Progenitor cell of endocrine pancreas (in vitro differentiated cells): ENCODE results near the gene SIM2. TPM values are rescaled to one million over a fixed set of nuclear protein-coding genes. Genes with fewer than 3 reads are reported as not detected.
A peak's percentile ranks its signal among the peaks of the same experiment; 100 is the strongest.

Experiments
- DNase-seq: peaks from one replicate; pipeline ENCODE4 v3.0.0; 2021; ENCODE audit warnings: low spot score; ENCODE audit not compliant: unreplicated experiment
- H3K27ac Mint-ChIP-seq: 2 replicates; pipeline ENCODE4 v1.8.0; 2021; ENCODE audit warnings: mild to moderate bottlenecking, moderate library complexity, mixed read lengths
- H3K27me3 Mint-ChIP-seq: 2 replicates; pipeline ENCODE4 v1.8.0; 2021; ENCODE audit warnings: mixed read lengths
- H3K36me3 Mint-ChIP-seq: 2 replicates; pipeline ENCODE4 v1.8.0; 2022; ENCODE audit warnings: mixed read lengths; ENCODE audit not compliant: insufficient read depth
- H3K4me1 Mint-ChIP-seq: 2 replicates; pipeline ENCODE4 v1.8.0; 2021; ENCODE audit warnings: low read depth, mixed read lengths
- H3K4me3 Mint-ChIP-seq: 2 replicates; pipeline ENCODE4 v1.8.0; 2021; ENCODE audit warnings: low read depth, mild to moderate bottlenecking, moderate library complexity, mixed read lengths
- H3K9me3 Mint-ChIP-seq: 2 replicates; pipeline ENCODE4 v1.8.0; 2021; ENCODE audit warnings: low read depth, mixed read lengths
- total RNA-seq: library from RNA; stranded (reverse); gene quantifications from 2 replicates; pipeline ENCODE4 v1.2.1, GENCODE V29; 2021
- TF ChIP-seq, protein P1 (sequence below): fragments of 200-600 bp; sonication (generic); IDR thresholded peaks from one replicate; pipeline ENCODE4 v1.5.0; 2021; ENCODE audit warnings: antibody characterized with exemption, mild to moderate bottlenecking; ENCODE audit not compliant: unreplicated experiment

The SIM2 gene
- total RNA-seq, 1 donor from 2014 or later: 0.38 TPM

DNA sequence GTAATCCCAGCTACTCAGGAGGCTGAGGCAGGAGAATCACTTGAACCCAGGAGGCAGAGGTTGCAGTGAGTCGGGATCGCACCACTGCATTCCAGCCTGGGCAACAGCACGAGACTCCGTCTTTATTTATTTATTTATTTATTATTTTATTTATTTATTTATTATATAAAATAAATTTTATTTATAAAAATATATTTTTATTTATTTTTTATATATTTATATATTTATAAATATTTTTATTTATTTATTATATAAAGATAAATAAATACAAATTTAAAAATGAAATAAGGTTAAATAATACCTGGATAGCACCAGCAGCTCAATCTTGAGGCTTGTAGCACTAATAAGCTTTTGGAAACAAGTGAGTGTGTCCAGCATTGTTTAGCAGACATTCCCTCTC lies 40.9 kb upstream of the SIM2 start:
- Mint-ChIP-seq H3K27me3 (no peaks in the 10 kb centered on the region), H3K9me3 (peaks cover 2% of the 10 kb centered on the region), H3K36me3 (no peaks in the 10 kb centered on the region), H3K27ac (no peak overlapping the region), H3K4me1 (peaks cover 8% of the 10 kb centered on the region), H3K4me3 (no peak overlapping the region)
- TF ChIP-seq, protein P1, sequence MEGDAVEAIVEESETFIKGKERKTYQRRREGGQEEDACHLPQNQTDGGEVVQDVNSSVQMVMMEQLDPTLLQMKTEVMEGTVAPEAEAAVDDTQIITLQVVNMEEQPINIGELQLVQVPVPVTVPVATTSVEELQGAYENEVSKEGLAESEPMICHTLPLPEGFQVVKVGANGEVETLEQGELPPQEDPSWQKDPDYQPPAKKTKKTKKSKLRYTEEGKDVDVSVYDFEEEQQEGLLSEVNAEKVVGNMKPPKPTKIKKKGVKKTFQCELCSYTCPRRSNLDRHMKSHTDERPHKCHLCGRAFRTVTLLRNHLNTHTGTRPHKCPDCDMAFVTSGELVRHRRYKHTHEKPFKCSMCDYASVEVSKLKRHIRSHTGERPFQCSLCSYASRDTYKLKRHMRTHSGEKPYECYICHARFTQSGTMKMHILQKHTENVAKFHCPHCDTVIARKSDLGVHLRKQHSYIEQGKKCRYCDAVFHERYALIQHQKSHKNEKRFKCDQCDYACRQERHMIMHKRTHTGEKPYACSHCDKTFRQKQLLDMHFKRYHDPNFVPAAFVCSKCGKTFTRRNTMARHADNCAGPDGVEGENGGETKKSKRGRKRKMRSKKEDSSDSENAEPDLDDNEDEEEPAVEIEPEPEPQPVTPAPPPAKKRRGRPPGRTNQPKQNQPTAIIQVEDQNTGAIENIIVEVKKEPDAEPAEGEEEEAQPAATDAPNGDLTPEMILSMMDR: no peak
- no peak for DNase-seq

DNA sequence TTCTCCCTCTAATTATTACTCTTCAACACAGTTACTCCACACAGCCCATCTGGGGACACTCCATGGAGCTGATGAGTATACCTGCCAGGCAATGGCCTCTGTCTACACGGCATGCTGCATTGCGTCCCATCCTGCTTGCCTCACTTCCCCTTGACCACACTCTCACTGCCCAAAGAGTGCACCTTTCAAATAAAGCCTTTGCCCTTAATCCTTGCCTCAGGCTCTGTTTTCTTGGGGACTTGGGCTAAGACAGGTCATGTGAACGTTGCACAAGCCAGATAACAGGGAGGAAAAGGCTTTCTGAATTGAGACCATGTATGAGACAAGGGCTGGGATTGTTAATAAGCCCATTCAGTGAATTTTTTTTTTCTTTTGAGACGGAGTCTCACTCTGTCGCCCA lies 40.0 kb upstream of the SIM2 start:
- peaks cover 8% of the 10 kb centered on the region for H3K4me1 Mint-ChIP-seq
- H3K27ac Mint-ChIP-seq: no peak overlapping the region
- TF ChIP-seq, protein P1: no peak
- no peak for DNase-seq
- peaks cover 2% of the 10 kb centered on the region for H3K9me3 Mint-ChIP-seq
- H3K27me3 Mint-ChIP-seq: peaks cover 4% of the 10 kb centered on the region
- no peak overlapping the region for H3K4me3 Mint-ChIP-seq
- no peaks in the 10 kb centered on the region for H3K36me3 Mint-ChIP-seq

DNA sequence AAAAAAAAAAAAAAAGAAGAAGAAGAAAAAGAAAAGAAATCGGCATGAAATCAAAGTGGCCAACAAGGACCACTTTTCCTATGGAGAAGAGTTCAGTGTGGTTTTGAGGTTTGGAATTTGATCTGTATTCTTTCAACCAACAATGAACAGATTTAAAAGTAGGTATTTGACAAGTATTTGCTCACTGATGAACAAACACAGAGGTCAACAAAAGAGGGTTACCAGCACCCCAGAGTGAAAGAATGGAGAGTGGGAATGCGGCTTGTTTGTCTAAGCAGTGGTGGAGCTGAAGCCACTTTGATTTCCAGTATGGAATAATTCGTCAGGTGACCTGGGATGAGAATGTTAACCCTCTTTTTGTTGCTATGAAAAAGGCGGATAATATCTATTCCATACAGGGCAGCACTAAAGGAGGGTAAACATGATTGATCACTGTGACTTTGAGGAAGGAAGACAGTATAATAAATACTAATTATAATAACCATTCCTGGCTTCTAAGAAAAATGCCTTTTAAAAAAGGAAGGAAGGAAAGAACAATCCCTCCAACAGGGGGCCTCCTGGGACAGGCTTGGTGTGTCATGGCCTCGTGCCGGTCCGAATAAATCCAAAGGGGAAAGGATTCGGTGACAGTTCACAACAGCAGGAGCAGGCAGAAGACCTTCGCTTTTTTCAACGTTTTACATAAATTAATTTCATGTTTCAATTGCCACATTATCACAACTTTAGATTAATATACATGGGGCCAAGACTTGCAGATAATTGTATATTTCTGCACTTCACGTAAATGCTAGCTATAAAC lies 37.2 kb upstream of the SIM2 start:
- Mint-ChIP-seq H3K4me3 (no peak overlapping the region), H3K36me3 (no peaks in the 10 kb centered on the region), H3K27me3 (peaks cover 16% of the 10 kb centered on the region), H3K4me1 (peaks cover 8% of the 10 kb centered on the region), H3K9me3 (peaks cover 2% of the 10 kb centered on the region), H3K27ac (no peak overlapping the region)
- no peak for DNase-seq
- TF ChIP-seq, protein P1: peak; percentile 52

DNA sequence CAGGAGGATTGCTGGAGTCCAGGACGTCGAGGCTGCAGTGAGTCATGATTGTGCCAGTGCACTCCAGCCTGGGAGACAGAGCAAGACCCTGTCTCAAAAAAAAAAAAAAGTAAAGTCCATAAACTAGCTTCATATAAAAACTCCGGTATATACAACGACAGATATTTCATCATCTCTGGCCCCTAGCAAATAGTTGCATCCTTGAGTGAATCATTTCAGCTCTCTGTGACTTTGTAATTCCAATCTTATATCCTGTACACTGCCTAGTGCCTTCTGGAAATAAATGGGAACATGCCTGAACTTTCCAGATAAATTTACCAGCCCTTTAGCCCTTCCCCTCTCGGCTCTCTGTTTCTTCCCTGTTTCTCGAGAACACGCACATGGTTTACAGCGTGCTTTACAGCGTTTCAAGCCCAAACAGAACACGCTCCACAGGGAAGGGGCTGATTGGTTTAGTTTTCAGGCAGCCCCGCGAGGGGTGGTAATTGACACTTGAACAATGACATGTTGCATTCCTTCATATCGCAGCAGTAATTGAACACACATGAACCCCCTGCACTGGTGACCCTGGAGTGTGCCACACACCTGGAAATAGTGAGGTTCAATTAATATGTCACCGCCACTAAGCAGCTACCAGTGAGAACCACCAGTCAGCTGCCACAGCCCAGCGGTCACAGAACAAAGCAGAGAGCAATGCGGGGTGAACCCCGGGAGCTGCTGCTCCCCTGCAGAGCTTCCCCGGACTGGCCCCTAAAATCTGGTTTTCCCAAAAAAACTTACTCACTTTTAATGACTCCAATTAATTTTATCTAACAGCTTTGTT lies 35.7 kb upstream of the SIM2 start:
- no peak for DNase-seq
- Mint-ChIP-seq H3K9me3 (peaks cover 2% of the 10 kb centered on the region), H3K36me3 (no peaks in the 10 kb centered on the region), H3K27ac (no peak overlapping the region), H3K27me3 (peaks cover 20% of the 10 kb centered on the region), H3K4me3 (no peak overlapping the region), H3K4me1 (peaks cover 8% of the 10 kb centered on the region)
- TF ChIP-seq, protein P1: no peak

DNA sequence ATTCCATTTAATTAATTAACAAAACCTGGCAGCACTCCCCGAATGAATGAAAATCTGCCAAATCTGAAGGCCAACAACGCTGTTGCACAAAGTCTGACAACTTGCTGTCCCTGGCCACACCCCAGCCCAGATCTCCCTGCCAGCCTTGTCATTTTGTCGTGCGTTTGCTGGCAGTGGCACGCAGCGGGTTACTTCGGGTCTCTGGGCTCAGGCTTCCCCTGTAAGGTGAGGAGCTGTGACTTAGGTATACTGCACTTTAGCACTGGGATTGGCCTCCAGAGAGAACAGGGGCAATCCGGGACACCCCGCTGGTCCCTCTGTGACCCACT lies 34.3 kb upstream of the SIM2 start:
- Mint-ChIP-seq H3K4me3 (no peak overlapping the region), H3K27me3 (peaks cover 30% of the 10 kb centered on the region), H3K9me3 (peaks cover 2% of the 10 kb centered on the region), H3K27ac (no peak overlapping the region), H3K36me3 (no peaks in the 10 kb centered on the region), H3K4me1 (peaks cover 8% of the 10 kb centered on the region)
- DNase-seq: no peak
- TF ChIP-seq, protein P1: no peak
